WTC11 (cell line): ENCODE data around the gene ADRA1B.

Experiments
- NR3C1 ChIP-seq: sonication (generic); formaldehyde crosslinking; conservative IDR thresholded peaks from 2 replicates; pipeline ENCODE4 v1.8.1; 2023; ENCODE audit warnings: low read depth, mild to moderate bottlenecking, missing genetic modification reagents
- PRDM15 ChIP-seq: sonication (generic); formaldehyde crosslinking; IDR thresholded peaks from 2 replicates; pipeline ENCODE4 v1.8.0; 2022; ENCODE audit warnings: missing genetic modification reagents
- TF ChIP-seq, protein P1 (sequence below): fragments of 200-600 bp; IDR thresholded peaks from 2 replicates; pipeline ENCODE4 v1.8.0; 2022; ENCODE audit warnings: antibody characterized with exemption

DNA sequence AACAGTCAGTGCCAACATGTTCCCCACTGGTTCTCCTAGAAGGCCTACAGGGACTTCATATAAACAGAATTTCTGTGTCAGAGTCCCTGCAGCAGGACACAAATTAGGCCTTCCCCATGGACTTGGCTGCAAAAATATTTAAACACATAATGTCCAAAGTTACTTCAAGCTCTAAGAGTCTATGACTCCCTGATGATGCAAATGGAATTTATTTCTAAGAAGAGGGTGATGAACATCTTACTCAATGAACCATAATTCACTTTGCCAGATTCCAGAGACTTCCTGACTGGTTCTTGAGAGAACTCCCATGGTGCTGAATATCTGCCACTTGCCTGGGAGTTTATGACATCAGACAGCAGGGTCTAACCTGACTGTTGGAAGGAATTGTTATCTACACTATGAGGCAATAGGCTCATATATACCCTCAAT is 32.7 kb upstream of the ADRA1B start:
- TF ChIP-seq NR3C1 (no peak), PRDM15 (CRISPR knock-in tag) (no peak)
- TF ChIP-seq, protein P1, sequence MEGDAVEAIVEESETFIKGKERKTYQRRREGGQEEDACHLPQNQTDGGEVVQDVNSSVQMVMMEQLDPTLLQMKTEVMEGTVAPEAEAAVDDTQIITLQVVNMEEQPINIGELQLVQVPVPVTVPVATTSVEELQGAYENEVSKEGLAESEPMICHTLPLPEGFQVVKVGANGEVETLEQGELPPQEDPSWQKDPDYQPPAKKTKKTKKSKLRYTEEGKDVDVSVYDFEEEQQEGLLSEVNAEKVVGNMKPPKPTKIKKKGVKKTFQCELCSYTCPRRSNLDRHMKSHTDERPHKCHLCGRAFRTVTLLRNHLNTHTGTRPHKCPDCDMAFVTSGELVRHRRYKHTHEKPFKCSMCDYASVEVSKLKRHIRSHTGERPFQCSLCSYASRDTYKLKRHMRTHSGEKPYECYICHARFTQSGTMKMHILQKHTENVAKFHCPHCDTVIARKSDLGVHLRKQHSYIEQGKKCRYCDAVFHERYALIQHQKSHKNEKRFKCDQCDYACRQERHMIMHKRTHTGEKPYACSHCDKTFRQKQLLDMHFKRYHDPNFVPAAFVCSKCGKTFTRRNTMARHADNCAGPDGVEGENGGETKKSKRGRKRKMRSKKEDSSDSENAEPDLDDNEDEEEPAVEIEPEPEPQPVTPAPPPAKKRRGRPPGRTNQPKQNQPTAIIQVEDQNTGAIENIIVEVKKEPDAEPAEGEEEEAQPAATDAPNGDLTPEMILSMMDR, result no peak
